Measurements from ENCODE around the gene CELF4.

The CELF4 gene

GRCh38 chr18:37548679-37549289, 16.8 kb downstream of the CELF4 start:
- in situ Hi-C loops (cut with MboI; ENCODE audit: low sequenced_read_pairs) = no loop called here

GRCh38 chr18:37547196-37547827, 18.3 kb downstream of the CELF4 start:
- in situ Hi-C loops (cut with MboI; ENCODE audit: low sequenced_read_pairs) = no loop called here

GRCh38 chr18:37546651-37547050, 18.9 kb downstream of the CELF4 start:
- in situ Hi-C loops (cut with MboI; ENCODE audit: low sequenced_read_pairs) = no loop called here

GRCh38 chr18:37546272-37546537, 19.4 kb downstream of the CELF4 start:
- in situ Hi-C loops (cut with MboI; ENCODE audit: low sequenced_read_pairs) = no loop called here

GRCh38 chr18:37545461-37546271, 19.9 kb downstream of the CELF4 start:
- in situ Hi-C loops (cut with MboI; ENCODE audit: low sequenced_read_pairs) = no loop called here

- in situ Hi-C loops (cut with MboI; ENCODE audit: low sequenced_read_pairs) = no loop called here
Measured at GRCh38 chr18:37544713-37545112, 20.9 kb downstream of the CELF4 start.

- in situ Hi-C loops (cut with MboI; ENCODE audit: low sequenced_read_pairs) = no loop called here
Measured at GRCh38 chr18:37544217-37544616, 21.4 kb downstream of the CELF4 start.

- in situ Hi-C loops (cut with MboI; ENCODE audit: low sequenced_read_pairs) = no loop called here
Measured at GRCh38 chr18:37543321-37543720, 22.3 kb downstream of the CELF4 start.

GRCh38 chr18:37541517-37541916, 24.1 kb downstream of the CELF4 start:
- in situ Hi-C loops (cut with MboI; ENCODE audit: low sequenced_read_pairs) = no loop called here

GRCh38 chr18:37540424-37541138, 25.0 kb downstream of the CELF4 start:
- in situ Hi-C loops (cut with MboI; ENCODE audit: low sequenced_read_pairs) = no loop called here

- in situ Hi-C loops (cut with MboI; ENCODE audit: low sequenced_read_pairs) = no loop called here
Measured at GRCh38 chr18:37539236-37539635, 26.4 kb downstream of the CELF4 start.

GRCh38 chr18:37538526-37539205, 26.9 kb downstream of the CELF4 start:
- in situ Hi-C loops (cut with MboI; ENCODE audit: low sequenced_read_pairs) = no loop called here

- in situ Hi-C loops (cut with MboI; ENCODE audit: low sequenced_read_pairs) = no loop called here
Measured at GRCh38 chr18:37537868-37538525, 27.6 kb downstream of the CELF4 start.

GRCh38 chr18:37536656-37537055, 28.9 kb downstream of the CELF4 start:
- in situ Hi-C loops (cut with MboI; ENCODE audit: low sequenced_read_pairs) = no loop called here

GRCh38 chr18:37535968-37536367, 29.6 kb downstream of the CELF4 start:
- in situ Hi-C loops (cut with MboI; ENCODE audit: low sequenced_read_pairs) = no loop called here

- in situ Hi-C loops (cut with MboI; ENCODE audit: low sequenced_read_pairs) = no loop called here
Measured at GRCh38 chr18:37534627-37535026, 31.0 kb downstream of the CELF4 start.

GRCh38 chr18:37533647-37534584, 31.7 kb downstream of the CELF4 start:
- in situ Hi-C loops (cut with MboI; ENCODE audit: low sequenced_read_pairs) = no loop called here

GRCh38 chr18:37532917-37533316, 32.7 kb downstream of the CELF4 start:
- in situ Hi-C loops (cut with MboI; ENCODE audit: low sequenced_read_pairs) = no loop called here

- in situ Hi-C loops (cut with MboI; ENCODE audit: low sequenced_read_pairs) = no loop called here
Measured at GRCh38 chr18:37529863-37530262, 35.7 kb downstream of the CELF4 start.

Measured in HL-60/S4 (cell line).